IMR-90 (cell line): ENCODE measurements around the gene CDH12. TPM values are rescaled to one million over a fixed set of nuclear protein-coding genes. Genes with fewer than 3 reads are reported as not detected.
"Not testable (repeated sequence)": the region's sequence is repeated elsewhere in the genome, so short reads cannot be mapped to it uniquely, and the experiment has no call there.

Source experiments
- ATAC-seq: fragments of 200-7000 bp; cut with Tn5 transposase; 2 replicates; pipeline ENCODE4 v1.9.1; 2020; ENCODE audit warnings: low read depth, mild to moderate bottlenecking, moderate library complexity
- BruUV-seq: library from RNA; stranded (reverse); fragments of 400-500 nt; replicated peaks from 2 replicates; lab custom pipeline; 2021; lab: Mats Ljungman, UMichigan
- CTCF ChIA-PET: fragments of 300-600 bp; formaldehyde crosslinking; extraction: SDS; loops from one replicate; lab custom pipeline; 2021; ENCODE audit warnings: antibody characterized with exemption; lab: Yijun Ruan, JAX
- POLR2A ChIA-PET: fragments of 300-600 bp; sonication (Branson Sonifier 250); formaldehyde crosslinking; loops from one replicate; lab custom pipeline; 2022; ENCODE audit warnings: antibody characterized with exemption; ENCODE audit not compliant: unreplicated experiment; lab: Charles Lee
- DNase-seq: peaks from one replicate; pipeline ENCODE4 v3.0.0; 2013
- H2AFZ ChIP-seq: replicated peaks from 2 replicates; pipeline ENCODE3; 2013; ENCODE audit warnings: low read length, mild to moderate bottlenecking; ENCODE audit not compliant: poor library complexity
- H2AK5ac ChIP-seq: 2 replicates; pipeline ENCODE4 v1.6.1; 2013; ENCODE audit warnings: low read depth, low read length, inconsistent platforms
- H2AK9ac ChIP-seq: replicated peaks from 2 replicates; pipeline ENCODE3; 2013; ENCODE audit warnings: mild to moderate bottlenecking, low read depth, low read length, moderate library complexity; ENCODE audit not compliant: poor library complexity
- H2BK120ac ChIP-seq: 2 replicates; pipeline ENCODE4 v1.6.1; 2013; ENCODE audit warnings: low read depth, low read length, inconsistent platforms
- H2BK15ac ChIP-seq: 3 replicates; pipeline ENCODE4 v1.6.1; 2013; ENCODE audit warnings: low read depth, low read length, inconsistent platforms
- H2BK20ac ChIP-seq: 2 replicates; pipeline ENCODE4 v1.6.1; 2013; ENCODE audit warnings: low read depth, mild to moderate bottlenecking, inconsistent platforms, low read length, moderate library complexity
- H2BK5ac ChIP-seq: 2 replicates; pipeline ENCODE4 v1.6.1; 2013; ENCODE audit warnings: mild to moderate bottlenecking, low read depth, low read length, inconsistent platforms; ENCODE audit not compliant: poor library complexity, severe bottlenecking
- H3K14ac ChIP-seq: replicated peaks from 2 replicates; pipeline ENCODE4 v1.6.1; 2013; ENCODE audit warnings: low read depth, low read length, inconsistent platforms
- H3K18ac ChIP-seq: 2 replicates; pipeline ENCODE4 v1.6.1; 2013; ENCODE audit warnings: low read depth, low read length, control low read depth
- H3K23ac ChIP-seq: 2 replicates; pipeline ENCODE4 v1.6.1; 2013; ENCODE audit warnings: low read depth, low read length, inconsistent platforms
- H3K27ac ChIP-seq: 2 replicates; pipeline ENCODE4 v1.5.1; 2013; ENCODE audit warnings: mild to moderate bottlenecking, control low read depth, low read length; ENCODE audit not compliant: insufficient read depth
- H3K27me3 ChIP-seq: 2 replicates; pipeline ENCODE4 v1.6.1; 2013; ENCODE audit warnings: low read length; ENCODE audit not compliant: control insufficient read depth, insufficient read depth
- H3K36me3 ChIP-seq: 2 replicates; pipeline ENCODE4 v1.6.1; 2013; ENCODE audit warnings: low read length, mixed read lengths; ENCODE audit not compliant: control insufficient read depth, insufficient read depth
- H3K4ac ChIP-seq: 2 replicates; pipeline ENCODE4 v1.6.1; 2013; ENCODE audit warnings: low read depth, low read length, inconsistent platforms
- H3K4me1 ChIP-seq: 2 replicates; pipeline ENCODE4 v1.6.1; 2013; ENCODE audit warnings: low read length, mixed read lengths; ENCODE audit not compliant: control insufficient read depth, insufficient read depth
- H3K4me2 ChIP-seq: 2 replicates; pipeline ENCODE4 v1.6.1; 2013; ENCODE audit warnings: low read depth, mild to moderate bottlenecking, control low read depth, low read length, moderate library complexity
- H3K4me3 ChIP-seq: 2 replicates; pipeline ENCODE4 v1.5.1; 2013; ENCODE audit warnings: low read depth, mild to moderate bottlenecking, control low read depth, low read length, moderate library complexity; ENCODE audit not compliant: insufficient read depth
- H3K56ac ChIP-seq: 2 replicates; pipeline ENCODE4 v1.6.1; 2013; ENCODE audit warnings: low read length, inconsistent platforms; ENCODE audit not compliant: insufficient read depth; ENCODE audit errors: extremely low read depth
- H3K79me1 ChIP-seq, 2 experiments: 2 replicates each; pipeline ENCODE4 v1.6.1; 2013; ENCODE audit warnings: low read length in 2 of 2, inconsistent platforms in 1 of 2, low read depth in 1 of 2
- H3K9ac ChIP-seq: 2 replicates; pipeline ENCODE4 v1.6.1; 2013; ENCODE audit warnings: low read depth, low read length, control low read depth
- H3K9me1 ChIP-seq: 2 replicates; pipeline ENCODE4 v1.6.1; 2013; ENCODE audit warnings: low read length, inconsistent platforms; ENCODE audit not compliant: insufficient read depth
- H3K9me3 ChIP-seq: 2 replicates; pipeline ENCODE4 v1.6.1; 2013; ENCODE audit warnings: low read length; ENCODE audit not compliant: control insufficient read depth, insufficient read depth
- H4K20me1 ChIP-seq: 2 replicates; pipeline ENCODE4 v1.6.1; 2013; ENCODE audit warnings: low read length, inconsistent platforms; ENCODE audit not compliant: insufficient read depth
- H4K5ac ChIP-seq: 2 replicates; pipeline ENCODE4 v1.6.1; 2013; ENCODE audit warnings: mild to moderate bottlenecking, low read depth, low read length, control low read depth
- H4K8ac ChIP-seq, 2 experiments: 2 replicates each; pipeline ENCODE4 v1.6.1; 2013; ENCODE audit warnings: low read depth in 2 of 2, low read length in 2 of 2, control low read depth in 1 of 2, inconsistent platforms in 1 of 2
- H4K91ac ChIP-seq: 2 replicates; pipeline ENCODE4 v1.6.1; 2013; ENCODE audit warnings: low read depth, low read length, inconsistent platforms; ENCODE audit not compliant: insufficient read depth
- WGBS, 2 experiments: methylation state at CpG; one replicate each; pipeline versions ENCODE4 v1.1.5 to v1.1.7; 2013; ENCODE audit warnings: missing lambda C conversion rate in 2 of 2; ENCODE audit not compliant: insufficient read length in 1 of 2; ENCODE audit errors: extremely low coverage in 2 of 2; 5-methylcytosine and 5-hydroxymethylcytosine counted together
- dilution Hi-C: fragments of 300-500 bp; cut with HindIII; formaldehyde crosslinking; loops from one replicate; pipeline ENCODE4 v1.14.3; 2018; ENCODE audit warnings: low sequenced_read_pairs; ENCODE audit not compliant: unreplicated experiment
- in situ Hi-C: fragments of 300-500 bp; cut with MboI; formaldehyde crosslinking; loops from 3 replicates; pipeline ENCODE4 v1.14.3; 2019; ENCODE audit warnings: low sequenced_read_pairs, inconsistent platforms, mixed read lengths
- intact Hi-C: fragments of 100-400 bp; cut with micrococcal nuclease; formaldehyde crosslinking; loops from 2 replicates; pipeline ENCODE4 v1.10.0; 2022
- polyA plus RNA-seq, 3 experiments: library from polyadenylated mRNA; depleted of rRNA; stranded (reverse); fragments of >200 nt; gene quantifications; 2 replicates each; pipeline ENCODE4 v1.2.3, GENCODE V29; 2012; ENCODE audit warnings: low replicate concordance in 1 of 3
- total RNA-seq: library from RNA; depleted of rRNA; stranded (reverse); fragments of >200 nt; gene quantifications from 2 replicates; pipeline ENCODE4 v1.2.3, GENCODE V29; 2012

The CDH12 gene
- total and polyA plus RNA-seq, 2 of the 4 experiments (the other 2 are of a cell fraction) = not detected

- H2AK5ac ChIP-seq, H3K9me3 ChIP-seq, CTCF ChIA-PET, H2BK15ac ChIP-seq, H2BK20ac ChIP-seq, H2AFZ ChIP-seq, H3K4me3 ChIP-seq, ATAC-seq, POLR2A ChIA-PET, BruUV-seq, H3K79me1 ChIP-seq, H4K20me1 ChIP-seq, H3K36me3 ChIP-seq, H3K56ac ChIP-seq, H2AK9ac ChIP-seq, H3K23ac ChIP-seq, intact Hi-C loops, H4K91ac ChIP-seq, H3K18ac ChIP-seq, H3K27ac ChIP-seq, H3K27me3 ChIP-seq, H3K4me2 ChIP-seq, H3K9ac ChIP-seq, H4K8ac ChIP-seq, DNase-seq, H3K4me1 ChIP-seq, H2BK5ac ChIP-seq, H3K9me1 ChIP-seq, H4K5ac ChIP-seq, H3K14ac ChIP-seq, H3K4ac ChIP-seq, in situ Hi-C loops, H2BK120ac ChIP-seq, dilution Hi-C loops: not testable (repeated sequence)
- no CpG with 5 or more reads among the region's 7 CpGs for WGBS, 2 experiments
These were observed 587.3 kb downstream of the CDH12 start for GRCh38 chr5:22265855-22266254.
